ENCODE results near the gene PHF10.

DNA sequence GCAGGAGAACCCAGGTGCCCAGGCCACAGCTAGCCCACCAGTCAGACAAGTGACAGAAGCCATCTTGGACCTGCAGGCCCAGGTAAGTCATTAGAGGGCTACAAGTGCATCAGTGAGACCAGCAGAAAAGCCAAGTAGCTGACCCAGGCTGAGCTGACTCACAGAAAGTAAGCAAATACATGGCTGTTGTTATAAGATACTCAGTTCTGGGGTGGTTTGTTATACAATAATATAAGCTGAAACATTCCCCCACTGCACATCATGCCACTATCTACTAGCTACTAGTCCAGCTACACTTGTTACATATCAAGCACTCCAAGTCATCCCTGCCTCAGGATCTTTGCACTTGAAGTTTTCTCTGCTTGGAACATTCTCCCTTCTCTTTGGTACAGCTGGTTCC lies 17.0 kb upstream of the PHF10 start:
- TF ChIP-seq, protein P1, sequence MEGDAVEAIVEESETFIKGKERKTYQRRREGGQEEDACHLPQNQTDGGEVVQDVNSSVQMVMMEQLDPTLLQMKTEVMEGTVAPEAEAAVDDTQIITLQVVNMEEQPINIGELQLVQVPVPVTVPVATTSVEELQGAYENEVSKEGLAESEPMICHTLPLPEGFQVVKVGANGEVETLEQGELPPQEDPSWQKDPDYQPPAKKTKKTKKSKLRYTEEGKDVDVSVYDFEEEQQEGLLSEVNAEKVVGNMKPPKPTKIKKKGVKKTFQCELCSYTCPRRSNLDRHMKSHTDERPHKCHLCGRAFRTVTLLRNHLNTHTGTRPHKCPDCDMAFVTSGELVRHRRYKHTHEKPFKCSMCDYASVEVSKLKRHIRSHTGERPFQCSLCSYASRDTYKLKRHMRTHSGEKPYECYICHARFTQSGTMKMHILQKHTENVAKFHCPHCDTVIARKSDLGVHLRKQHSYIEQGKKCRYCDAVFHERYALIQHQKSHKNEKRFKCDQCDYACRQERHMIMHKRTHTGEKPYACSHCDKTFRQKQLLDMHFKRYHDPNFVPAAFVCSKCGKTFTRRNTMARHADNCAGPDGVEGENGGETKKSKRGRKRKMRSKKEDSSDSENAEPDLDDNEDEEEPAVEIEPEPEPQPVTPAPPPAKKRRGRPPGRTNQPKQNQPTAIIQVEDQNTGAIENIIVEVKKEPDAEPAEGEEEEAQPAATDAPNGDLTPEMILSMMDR (IDR thresholded peaks at IDR 0.05) = no peak
- TF ChIP-seq POLR2A (IDR thresholded peaks at IDR 0.05) = no peak
